GM06990 (cell line): ENCODE data around the gene MEGF11.
"Not testable (repeated sequence)": the region's sequence is repeated elsewhere in the genome, so short reads cannot be mapped to it uniquely, and the experiment has no call there.

Experiments
- DNase-seq: peaks from one replicate; pipeline ENCODE4 v3.0.0-alpha.2; 2011; ENCODE audit not compliant: insufficient read length; ENCODE audit errors: extremely low read depth
- H3K27me3 ChIP-seq: replicated peaks from 2 replicates; pipeline ENCODE4 v1.6.0; 2011; ENCODE audit warnings: low read length; ENCODE audit not compliant: control insufficient read depth, insufficient read depth
- H3K36me3 ChIP-seq: 2 replicates; pipeline ENCODE4 v1.5.1; 2011; ENCODE audit warnings: low read length; ENCODE audit not compliant: control insufficient read depth, insufficient read depth
- H3K4me3 ChIP-seq: replicated peaks from 2 replicates; pipeline ENCODE4 v1.5.1; 2011; ENCODE audit warnings: low read depth, mild to moderate bottlenecking, control low read depth, low read length
- TF ChIP-seq, protein P1 (sequence below): IDR thresholded peaks from 2 replicates; pipeline ENCODE4 v1.5.1; 2011; ENCODE audit warnings: low read length, control low read depth, mild to moderate bottlenecking, inconsistent platforms; ENCODE audit not compliant: insufficient read depth, poor library complexity, severe bottlenecking

MEGF11 gene

DNA sequence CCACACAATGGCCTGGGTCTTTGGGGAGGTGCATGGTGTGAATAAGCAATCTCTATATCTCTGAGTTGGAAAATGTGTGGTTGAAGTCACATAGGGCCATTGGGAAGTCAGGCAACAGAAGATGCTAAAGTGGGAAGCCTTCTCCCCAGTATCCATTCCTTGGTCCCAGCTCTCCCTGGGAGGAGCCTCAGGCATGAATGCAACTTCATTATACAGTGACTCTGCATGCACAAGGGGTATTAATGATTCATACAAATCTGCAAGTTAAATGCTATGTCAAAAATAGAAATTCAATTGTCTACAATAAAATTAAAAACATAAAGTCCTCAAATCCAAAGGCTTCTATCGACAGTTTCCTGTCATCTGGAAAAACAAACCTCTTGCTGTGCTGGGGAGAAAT, 275.4 kb downstream of the MEGF11 start:
- TF ChIP-seq, protein P1, sequence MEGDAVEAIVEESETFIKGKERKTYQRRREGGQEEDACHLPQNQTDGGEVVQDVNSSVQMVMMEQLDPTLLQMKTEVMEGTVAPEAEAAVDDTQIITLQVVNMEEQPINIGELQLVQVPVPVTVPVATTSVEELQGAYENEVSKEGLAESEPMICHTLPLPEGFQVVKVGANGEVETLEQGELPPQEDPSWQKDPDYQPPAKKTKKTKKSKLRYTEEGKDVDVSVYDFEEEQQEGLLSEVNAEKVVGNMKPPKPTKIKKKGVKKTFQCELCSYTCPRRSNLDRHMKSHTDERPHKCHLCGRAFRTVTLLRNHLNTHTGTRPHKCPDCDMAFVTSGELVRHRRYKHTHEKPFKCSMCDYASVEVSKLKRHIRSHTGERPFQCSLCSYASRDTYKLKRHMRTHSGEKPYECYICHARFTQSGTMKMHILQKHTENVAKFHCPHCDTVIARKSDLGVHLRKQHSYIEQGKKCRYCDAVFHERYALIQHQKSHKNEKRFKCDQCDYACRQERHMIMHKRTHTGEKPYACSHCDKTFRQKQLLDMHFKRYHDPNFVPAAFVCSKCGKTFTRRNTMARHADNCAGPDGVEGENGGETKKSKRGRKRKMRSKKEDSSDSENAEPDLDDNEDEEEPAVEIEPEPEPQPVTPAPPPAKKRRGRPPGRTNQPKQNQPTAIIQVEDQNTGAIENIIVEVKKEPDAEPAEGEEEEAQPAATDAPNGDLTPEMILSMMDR = no peak
- no peak overlapping the region for H3K4me3 ChIP-seq
- peaks cover 3% of the 10 kb centered on the region for H3K27me3 ChIP-seq

DNA sequence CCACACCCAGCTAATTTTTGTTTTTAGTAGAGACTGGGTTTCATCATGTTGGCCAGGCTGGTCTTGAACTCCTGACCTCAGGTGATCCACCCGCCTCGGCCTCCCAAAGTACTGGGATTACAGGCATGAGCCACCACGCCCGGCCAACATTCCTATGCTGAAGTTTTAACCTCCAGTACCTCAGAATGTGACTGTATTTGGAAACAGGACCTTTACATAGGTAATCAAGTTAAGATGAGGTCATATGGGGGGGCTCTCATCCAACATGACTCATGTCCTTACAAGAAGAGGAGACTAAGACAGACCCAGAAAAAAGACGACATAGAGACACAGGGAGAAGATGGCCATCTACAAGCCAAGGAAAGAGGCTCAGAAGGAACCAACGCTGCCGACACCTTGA, 277.4 kb downstream of the MEGF11 start:
- not testable (repeated sequence) for H3K36me3 ChIP-seq, DNase-seq, H3K4me3 ChIP-seq, H3K27me3 ChIP-seq

More for the DNA sequence above, 275.4 kb downstream of the MEGF11 start:
- DNase-seq = no peak
- no peaks in the 10 kb centered on the region for H3K36me3 ChIP-seq

DNA sequence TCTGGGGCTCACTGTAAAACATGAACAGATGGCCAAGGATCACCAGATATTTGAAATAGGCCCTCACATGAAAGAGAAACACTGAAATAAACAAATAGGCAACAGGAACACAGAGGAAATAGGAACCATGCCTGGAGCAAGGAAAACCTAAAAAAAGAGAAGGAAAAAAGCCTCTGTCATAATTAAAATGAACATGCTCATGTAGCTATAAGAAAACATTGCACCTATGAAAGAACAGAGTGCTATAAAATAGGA, 281.9 kb downstream of the MEGF11 start:
- H3K4me3 ChIP-seq = no peak overlapping the region
- no peak for DNase-seq
- TF ChIP-seq, protein P1 = no peak
- H3K27me3 ChIP-seq = peaks cover 3% of the 10 kb centered on the region
- no peaks in the 10 kb centered on the region for H3K36me3 ChIP-seq

DNA sequence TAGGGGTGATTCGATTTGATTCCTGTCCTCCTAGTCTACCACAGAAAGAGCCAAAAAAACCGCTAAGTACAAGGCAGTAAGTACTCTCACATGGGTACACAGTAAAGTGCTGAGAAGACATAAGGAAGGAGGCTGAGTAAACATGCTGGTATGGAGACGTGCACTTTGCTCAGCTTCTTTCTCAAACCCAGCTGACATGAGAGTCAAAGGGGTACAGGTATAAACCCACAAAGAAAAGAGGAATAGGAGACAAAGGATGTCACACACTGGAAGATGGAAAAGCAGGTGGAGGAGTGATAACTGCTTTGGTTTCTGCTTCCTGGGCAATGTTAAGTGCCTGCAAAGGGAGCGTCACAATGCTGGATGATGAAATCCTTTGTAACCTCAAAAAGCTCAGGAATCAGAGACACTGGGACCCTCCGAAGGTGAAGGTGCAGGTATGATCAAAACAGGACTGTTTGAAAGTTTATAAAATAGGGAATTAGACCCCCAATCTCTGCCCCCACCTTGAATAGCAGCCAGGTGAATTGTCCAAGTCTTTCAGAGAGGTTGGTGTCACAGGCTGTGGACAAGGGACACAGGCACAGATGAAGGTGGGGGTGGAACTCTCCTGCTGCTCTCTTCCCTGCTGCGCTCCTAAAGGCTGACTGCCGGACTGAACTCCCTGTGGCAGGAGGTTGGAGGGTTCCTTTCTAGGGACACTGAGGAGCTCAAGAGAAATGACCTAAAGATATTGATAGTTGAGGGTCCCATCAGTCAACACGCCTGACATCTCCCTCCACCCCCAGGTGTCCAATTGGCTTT, 282.4 kb downstream of the MEGF11 start:
- no peak for DNase-seq
- H3K27me3 ChIP-seq = peaks cover 3% of the 10 kb centered on the region
- H3K36me3 ChIP-seq = no peaks in the 10 kb centered on the region
- TF ChIP-seq, protein P1 = no peak
- H3K4me3 ChIP-seq = no peak overlapping the region

DNA sequence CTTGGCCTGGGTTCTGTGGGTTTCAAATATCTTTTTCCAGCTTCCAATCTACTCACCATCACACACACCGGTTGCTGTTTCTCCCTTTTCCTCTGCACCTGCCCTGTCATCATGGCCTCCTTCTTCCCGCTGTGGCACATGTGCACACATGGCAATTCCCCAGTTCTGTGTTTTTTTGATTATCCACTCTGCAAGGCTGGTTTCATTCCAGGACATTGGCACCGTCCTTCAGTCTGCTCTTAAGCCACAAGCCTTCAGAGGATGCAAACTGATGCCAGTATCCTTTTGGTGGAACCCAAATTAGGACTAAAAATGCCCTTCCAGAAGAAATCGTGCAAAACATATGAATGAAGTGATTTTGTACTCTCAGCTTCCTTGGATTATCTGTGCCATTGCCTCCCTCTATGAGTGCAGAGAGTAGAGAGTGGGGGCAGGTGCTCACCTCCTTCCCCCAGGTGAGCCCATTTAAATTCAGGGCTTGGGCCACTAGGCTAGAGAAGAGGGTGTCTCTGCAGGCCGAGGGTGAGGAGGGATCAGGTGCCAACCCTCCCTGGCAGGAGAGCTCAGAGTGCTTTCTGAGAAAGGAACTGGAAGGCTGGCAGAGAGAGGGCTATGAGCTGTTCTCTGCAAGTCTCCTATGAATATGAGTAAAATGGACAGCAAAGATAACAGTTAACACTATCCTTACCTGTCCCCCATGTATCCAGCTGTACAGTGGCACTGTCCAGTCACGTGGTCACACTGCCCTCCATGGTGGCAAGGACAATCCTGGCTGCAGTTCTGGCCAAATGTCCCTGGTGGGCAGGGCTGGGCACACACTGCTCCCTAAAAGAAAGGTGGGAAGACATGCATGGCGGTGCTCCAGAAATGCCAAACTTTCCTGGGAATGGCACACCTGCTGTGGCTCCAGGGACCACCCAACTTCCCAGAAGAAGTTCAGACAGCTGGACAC, 283.4 kb downstream of the MEGF11 start:
- TF ChIP-seq, protein P1 = no peak
- no peak for DNase-seq
- H3K27me3 ChIP-seq = peaks cover 3% of the 10 kb centered on the region
- H3K4me3 ChIP-seq = no peak overlapping the region
- no peaks in the 10 kb centered on the region for H3K36me3 ChIP-seq

DNA sequence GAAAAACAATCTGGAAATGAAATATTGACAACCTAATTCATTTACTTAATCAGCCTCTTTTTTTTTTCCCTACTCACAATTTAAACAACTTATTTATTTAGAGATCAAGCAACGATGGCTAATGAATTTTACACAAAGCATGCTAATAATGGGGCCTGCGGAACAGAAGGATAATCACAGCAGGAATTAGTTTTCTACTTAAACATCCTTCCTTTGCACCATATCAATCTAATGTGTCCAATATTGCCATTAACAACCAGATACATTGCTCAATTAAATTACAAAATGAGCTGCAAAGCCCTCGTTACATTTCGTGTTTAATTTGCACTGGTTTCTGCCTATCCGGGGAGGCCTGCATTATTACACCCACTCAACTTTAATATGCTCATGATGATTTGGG, 285.0 kb downstream of the MEGF11 start:
- no peaks in the 10 kb centered on the region for H3K36me3 ChIP-seq
- peaks cover 3% of the 10 kb centered on the region for H3K27me3 ChIP-seq
- TF ChIP-seq, protein P1 = no peak
- DNase-seq = no peak
- no peak overlapping the region for H3K4me3 ChIP-seq
